Osteoblast (primary cell): ENCODE results near the gene CPXCR1. TPM values are rescaled to one million over a fixed set of nuclear protein-coding genes. Genes with fewer than 3 reads are reported as not detected.
"Not testable (repeated sequence)": the region's sequence is repeated elsewhere in the genome, so short reads cannot be mapped to it uniquely, and the experiment has no call there.

ENCODE experiments used
- DNase-seq: peaks from one replicate; pipeline ENCODE4 v3.0.0; 2011; ENCODE audit warnings: low spot score, mixed read lengths; ENCODE audit not compliant: insufficient read length; ENCODE audit errors: missing footprints
- H2AFZ ChIP-seq: 2 replicates; pipeline ENCODE4 v1.6.0; 2011; ENCODE audit warnings: mild to moderate bottlenecking, low read length
- H3K27ac ChIP-seq: 2 replicates; pipeline ENCODE4 v1.5.1; 2011; ENCODE audit warnings: mild to moderate bottlenecking, low read depth, low read length, moderate library complexity
- H3K27me3 ChIP-seq: 2 replicates; pipeline ENCODE4 v1.6.0; 2012; ENCODE audit warnings: mild to moderate bottlenecking, control low read depth, inconsistent platforms, low read length, moderate library complexity; ENCODE audit not compliant: insufficient read depth
- H3K36me3 ChIP-seq: 2 replicates; pipeline ENCODE4 v1.5.1; 2011; ENCODE audit warnings: mild to moderate bottlenecking, low read length, control low read depth, moderate library complexity; ENCODE audit not compliant: insufficient read depth
- H3K4me1 ChIP-seq: 2 replicates; pipeline ENCODE4 v1.5.1; 2011; ENCODE audit warnings: mild to moderate bottlenecking, low read length, control low read depth, moderate library complexity; ENCODE audit not compliant: insufficient read depth
- H3K4me2 ChIP-seq: 2 replicates; pipeline ENCODE4 v1.6.0; 2011; ENCODE audit warnings: mild to moderate bottlenecking, low read length; ENCODE audit not compliant: insufficient read depth
- H3K4me3 ChIP-seq: fragments of 200-600 bp; sonication (generic); 3 replicates; pipeline ENCODE4 v1.5.1; 2012; ENCODE audit warnings: mild to moderate bottlenecking, low read length, inconsistent platforms; ENCODE audit not compliant: insufficient read depth
- H3K79me2 ChIP-seq: 2 replicates; pipeline ENCODE4 v1.6.0; 2012; ENCODE audit warnings: mild to moderate bottlenecking, low read length, control low read depth, inconsistent platforms; ENCODE audit not compliant: insufficient read depth
- H3K9me3 ChIP-seq: 2 replicates; pipeline ENCODE4 v1.5.1; 2011; ENCODE audit warnings: low read depth, low read length, control low read depth
- H4K20me1 ChIP-seq: 2 replicates; pipeline ENCODE4 v1.6.0; 2012; ENCODE audit warnings: mild to moderate bottlenecking, low read length, control low read depth; ENCODE audit not compliant: insufficient read depth
- CTCF ChIP-seq: IDR thresholded peaks from 2 replicates; pipeline ENCODE4 v1.5.1; 2011; ENCODE audit warnings: mild to moderate bottlenecking, low read depth, low read length, moderate library complexity; ENCODE audit errors: extremely low read depth
- total RNA-seq: library from RNA; depleted of rRNA; stranded (reverse); fragments of >200 nt; gene quantifications from 2 replicates; pipeline ENCODE4 v1.2.3, GENCODE V29; 2012

CPXCR1 gene
- not detected in 2 replicates for total RNA-seq

GRCh38 chrX:88746925-88747324, at the start of gene CPXCR1:
TSS of gene CPXCR1 (plus strand) at chrX:88747225. CDS start at chrX:88753415, 6,190 bp downstream.
- H3K9me3 ChIP-seq: no peaks in the 10 kb centered on the region
- no peak within 1 kb of the TSS for H3K4me3 ChIP-seq
- H3K27me3 ChIP-seq: no peaks in the 10 kb centered on the region
- no peaks in the 10 kb centered on the region for H3K36me3 ChIP-seq
- no peak for DNase-seq
- no peak for TF ChIP-seq CTCF
- no peak within 1 kb of the TSS for H3K27ac ChIP-seq
- H3K4me2 ChIP-seq: no peak within 1 kb of the TSS
- no peaks in the 10 kb centered on the region for H3K79me2 ChIP-seq
- no peak within 1 kb of the TSS for H2AFZ ChIP-seq
- no peaks in the 10 kb centered on the region for H4K20me1 ChIP-seq
- no peaks in the 10 kb centered on the region for H3K4me1 ChIP-seq

GRCh38 chrX:88735835-88736234, 11.2 kb upstream of the CPXCR1 start:
- Histone ChIP-seq H2AFZ (no peak overlapping the region), H3K4me3 (no peak overlapping the region), H3K36me3 (no peaks in the 10 kb centered on the region), H3K79me2 (no peaks in the 10 kb centered on the region), H4K20me1 (no peaks in the 10 kb centered on the region), H3K9me3 (no peaks in the 10 kb centered on the region), H3K27me3 (no peaks in the 10 kb centered on the region), H3K27ac (no peak overlapping the region), H3K4me1 (no peaks in the 10 kb centered on the region), H3K4me2 (no peak overlapping the region)
- TF ChIP-seq CTCF: no peak
- no peak for DNase-seq

GRCh38 chrX:88746215-88746614, 810 bp upstream of the CPXCR1 start:
- H3K4me1 ChIP-seq, H3K36me3 ChIP-seq, H3K79me2 ChIP-seq, H3K27me3 ChIP-seq, H3K4me3 ChIP-seq, H3K4me2 ChIP-seq, DNase-seq, H3K9me3 ChIP-seq, H4K20me1 ChIP-seq, H2AFZ ChIP-seq, H3K27ac ChIP-seq: not testable (repeated sequence)

GRCh38 chrX:88752339-88752738, 5.3 kb downstream of the CPXCR1 start:
- not testable (repeated sequence) for H3K4me3 ChIP-seq, DNase-seq, H4K20me1 ChIP-seq, H2AFZ ChIP-seq, H3K9me3 ChIP-seq, H3K27ac ChIP-seq, H3K27me3 ChIP-seq, H3K4me1 ChIP-seq, H3K36me3 ChIP-seq, H3K79me2 ChIP-seq, H3K4me2 ChIP-seq

GRCh38 chrX:88789825-88790224, 42.8 kb downstream of the CPXCR1 start:
- Histone ChIP-seq H3K4me2 (no peak overlapping the region), H3K4me1 (no peaks in the 10 kb centered on the region), H3K9me3 (peaks cover 2% of the 10 kb centered on the region), H3K79me2 (no peaks in the 10 kb centered on the region), H3K27me3 (no peaks in the 10 kb centered on the region), H2AFZ (no peak overlapping the region), H3K36me3 (no peaks in the 10 kb centered on the region), H3K4me3 (no peak overlapping the region), H4K20me1 (no peaks in the 10 kb centered on the region), H3K27ac (no peak overlapping the region)
- no peak for DNase-seq
- TF ChIP-seq CTCF: no peak
